Measurements from ENCODE around the gene PLEKHG5. TPM values are rescaled to one million over a fixed set of nuclear protein-coding genes. Genes with fewer than 3 reads are reported as not detected.

The PLEKHG5 gene
- total RNA-seq, 2 experiments from 2014 or later = 5.0 to 6.1 TPM

DNA sequence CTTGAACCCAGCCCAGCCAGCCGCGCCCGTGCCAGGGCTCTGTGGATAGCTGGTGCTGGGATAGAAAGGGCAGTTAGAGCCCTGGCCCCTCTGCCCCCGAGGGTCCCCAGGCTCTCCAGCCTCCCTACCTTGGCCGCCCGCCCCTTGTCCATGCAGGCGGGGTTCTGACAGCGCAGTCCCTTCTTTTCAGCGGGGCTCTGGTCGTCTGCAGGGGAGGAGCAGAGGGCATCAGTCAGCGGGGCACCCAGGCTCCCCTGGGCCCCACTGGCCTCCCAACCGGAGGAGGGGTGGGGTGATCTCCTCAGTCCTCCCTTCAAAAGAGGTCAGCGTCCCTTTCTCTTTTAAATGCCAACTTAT, 4.9 kb upstream of the PLEKHG5 start:
- Histone ChIP-seq H3K27ac (ENCODE audit: low read depth in 1 of 2, low read length in 2 of 2) (peak overlapping the region in 1 of 2 donors; percentile 21), H3K4me3 (ENCODE audit: low read length) (no peak overlapping the region), H3K9me3 (ENCODE audit: control insufficient read depth in 1 of 2, insufficient read depth in 1 of 2, low read length in 2 of 2) (no peaks in the 10 kb centered on the region), H3K4me1 (ENCODE audit: insufficient read depth, low read length) (peaks cover 49% of the 10 kb centered on the region), H3K27me3 (ENCODE audit: control insufficient read depth in 1 of 2, insufficient read depth in 2 of 2, low read length in 2 of 2) (no peaks in the 10 kb centered on the region), H3K36me3 (ENCODE audit: insufficient read depth, low read length) (no peaks in the 10 kb centered on the region)
- Mint-ChIP-seq H3K9me3 (no peaks in the 10 kb centered on the region), H3K27me3 (peaks cover 8% of the 10 kb centered on the region), H3K36me3 (ENCODE audit: low read depth) (no peaks in the 10 kb centered on the region), H3K4me3 (peak overlapping the region; percentile 67), H3K4me1 (ENCODE audit: low read depth) (peaks cover 35% of the 10 kb centered on the region), H3K27ac (no peak overlapping the region)
- ChIA-PET CTCF (interaction anchor here (1.3 kb wide), 1 partner anchor 59 kb away, joined by 4 read pairs; no protein-coding TSS in a partner anchor), POLR2A (interaction anchor here (0.9 kb wide), 1 partner anchor 106 kb away, joined by 3 read pairs; no protein-coding TSS in a partner anchor)
- DNase-seq (no peak), ATAC-seq (ENCODE audit: poor library complexity) (no peak)
- TF ChIP-seq, protein P1, sequence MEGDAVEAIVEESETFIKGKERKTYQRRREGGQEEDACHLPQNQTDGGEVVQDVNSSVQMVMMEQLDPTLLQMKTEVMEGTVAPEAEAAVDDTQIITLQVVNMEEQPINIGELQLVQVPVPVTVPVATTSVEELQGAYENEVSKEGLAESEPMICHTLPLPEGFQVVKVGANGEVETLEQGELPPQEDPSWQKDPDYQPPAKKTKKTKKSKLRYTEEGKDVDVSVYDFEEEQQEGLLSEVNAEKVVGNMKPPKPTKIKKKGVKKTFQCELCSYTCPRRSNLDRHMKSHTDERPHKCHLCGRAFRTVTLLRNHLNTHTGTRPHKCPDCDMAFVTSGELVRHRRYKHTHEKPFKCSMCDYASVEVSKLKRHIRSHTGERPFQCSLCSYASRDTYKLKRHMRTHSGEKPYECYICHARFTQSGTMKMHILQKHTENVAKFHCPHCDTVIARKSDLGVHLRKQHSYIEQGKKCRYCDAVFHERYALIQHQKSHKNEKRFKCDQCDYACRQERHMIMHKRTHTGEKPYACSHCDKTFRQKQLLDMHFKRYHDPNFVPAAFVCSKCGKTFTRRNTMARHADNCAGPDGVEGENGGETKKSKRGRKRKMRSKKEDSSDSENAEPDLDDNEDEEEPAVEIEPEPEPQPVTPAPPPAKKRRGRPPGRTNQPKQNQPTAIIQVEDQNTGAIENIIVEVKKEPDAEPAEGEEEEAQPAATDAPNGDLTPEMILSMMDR (IDR thresholded peaks at IDR 0.05) = no peak
- intact Hi-C loops (cut with DNase I, micrococcal nuclease) = no loop called here

DNA sequence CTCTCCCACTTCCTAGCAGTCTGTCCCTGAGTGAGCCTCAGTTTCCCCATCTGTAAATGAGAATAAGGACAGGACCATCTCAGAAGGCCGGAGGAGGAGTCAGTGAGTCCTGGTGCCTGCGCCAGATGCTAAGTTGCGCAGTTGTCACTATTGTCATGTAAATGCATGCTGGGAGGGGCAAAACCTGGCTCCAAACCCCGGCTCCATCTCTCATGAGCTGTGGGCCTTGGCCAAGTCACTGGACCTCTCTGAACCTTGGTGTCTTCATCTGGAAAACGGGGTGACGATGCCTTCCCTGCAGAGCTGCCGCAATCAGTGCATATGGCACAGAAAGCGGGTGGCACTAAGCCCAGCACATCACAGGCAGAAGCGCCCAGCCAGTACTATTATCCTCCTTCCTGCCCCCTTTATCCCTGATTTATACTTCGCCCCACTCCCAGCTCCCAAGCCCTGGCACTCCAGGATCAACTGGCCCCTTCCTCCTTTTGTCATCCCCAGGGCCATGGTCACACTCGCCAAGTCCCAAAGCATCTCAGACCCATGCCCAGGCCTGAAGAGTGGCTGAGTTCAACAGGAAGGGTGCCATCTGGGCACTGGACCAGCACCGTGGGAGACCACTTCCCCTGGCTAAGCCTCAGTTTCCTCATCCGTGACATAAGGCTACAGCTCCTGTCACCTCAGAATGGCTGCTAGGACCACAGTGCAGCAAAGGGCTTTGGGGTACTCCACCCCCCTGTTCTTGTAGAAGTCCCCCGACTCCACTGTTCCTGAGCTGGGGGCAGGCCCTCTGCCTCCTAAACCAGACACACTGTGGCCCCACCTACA, 4.3 kb upstream of the PLEKHG5 start:
- no peaks in the 10 kb centered on the region for H3K9me3 Mint-ChIP-seq
- Histone ChIP-seq H3K27me3 (ENCODE audit: control insufficient read depth in 1 of 2, insufficient read depth in 2 of 2, low read length in 2 of 2) (no peaks in the 10 kb centered on the region), H3K27ac (ENCODE audit: low read depth in 1 of 2, low read length in 2 of 2) (no peak overlapping the region), H3K9me3 (ENCODE audit: control insufficient read depth in 1 of 2, insufficient read depth in 1 of 2, low read length in 2 of 2) (no peaks in the 10 kb centered on the region), H3K4me3 (ENCODE audit: low read length) (no peak overlapping the region), H3K36me3 (ENCODE audit: insufficient read depth, low read length) (no peaks in the 10 kb centered on the region), H3K4me1 (ENCODE audit: insufficient read depth, low read length) (peaks cover 55% of the 10 kb centered on the region)
- H3K4me1 Mint-ChIP-seq (ENCODE audit: low read depth) = peaks cover 40% of the 10 kb centered on the region
- no peak for DNase-seq
- TF ChIP-seq, protein P1 (IDR thresholded peaks at IDR 0.05) = no peak
- intact Hi-C loops (cut with DNase I, micrococcal nuclease) = no loop called here
- POLR2A ChIA-PET = interaction anchor here (0.9 kb wide), 1 partner anchor 106 kb away, joined by 3 read pairs; no protein-coding TSS in a partner anchor
- peaks cover 4% of the 10 kb centered on the region for H3K27me3 Mint-ChIP-seq
- CTCF ChIA-PET = interaction anchor here (1.2 to 1.7 kb wide), 3 partner anchors 10 to 150 kb away, joined by 3 to 4 read pairs (median 3); no protein-coding TSS in a partner anchor
- H3K4me3 Mint-ChIP-seq = peak overlapping the region; percentile 67
- ATAC-seq (ENCODE audit: poor library complexity) = no peak
- H3K27ac Mint-ChIP-seq = no peak overlapping the region
- H3K36me3 Mint-ChIP-seq (ENCODE audit: low read depth) = no peaks in the 10 kb centered on the region

GRCh38 chr1:6495041-6495441, 3.6 kb upstream of the PLEKHG5 start:
- POLR2A ChIA-PET = no interaction called here

More at GRCh38 chr1:6495041-6495441, 3.6 kb upstream of the PLEKHG5 start:
- Histone ChIP-seq H3K9me3 (ENCODE audit: control insufficient read depth in 1 of 2, insufficient read depth in 1 of 2, low read length in 2 of 2) (no peaks in the 10 kb centered on the region), H3K36me3 (ENCODE audit: insufficient read depth, low read length) (no peaks in the 10 kb centered on the region), H3K27me3 (ENCODE audit: control insufficient read depth in 1 of 2, insufficient read depth in 2 of 2, low read length in 2 of 2) (no peaks in the 10 kb centered on the region), H3K4me1 (ENCODE audit: insufficient read depth, low read length) (peaks cover 62% of the 10 kb centered on the region), H3K4me3 (ENCODE audit: low read length) (no peak overlapping the region), H3K27ac (ENCODE audit: low read depth in 1 of 2, low read length in 2 of 2) (no peak overlapping the region)
- H3K9me3 Mint-ChIP-seq = no peaks in the 10 kb centered on the region
- TF ChIP-seq, protein P1 (IDR thresholded peaks at IDR 0.05) = no peak
- H3K4me3 Mint-ChIP-seq = no peak overlapping the region
- peaks cover 40% of the 10 kb centered on the region for H3K4me1 Mint-ChIP-seq (ENCODE audit: low read depth)
- CTCF ChIA-PET = interaction anchor here (1.2 to 1.7 kb wide), 2 partner anchors 9 to 151 kb away, joined by 3 read pairs; no protein-coding TSS in a partner anchor
- intact Hi-C loops (cut with DNase I, micrococcal nuclease) = no loop called here
- DNase-seq (peak in 3 of 14 experiments; percentile 32 to 55 (median 49)), ATAC-seq (ENCODE audit: poor library complexity) (peak; percentile 15)
- peaks cover 4% of the 10 kb centered on the region for H3K27me3 Mint-ChIP-seq
- no peak overlapping the region for H3K27ac Mint-ChIP-seq
- H3K36me3 Mint-ChIP-seq (ENCODE audit: low read depth) = no peaks in the 10 kb centered on the region

Data from CD4-positive, alpha-beta T cell (primary cell).